ENCODE measurements around the gene HLA-DRA. TPM values are rescaled to one million over a fixed set of nuclear protein-coding genes. Genes with fewer than 3 reads are reported as not detected.

Gene HLA-DRA
- total and polyA plus RNA-seq, 8 donors = 42.2 to 1,058 (median 68.3) TPM

GRCh38 chr6:32492351-32492750 is 52.7 kb downstream of the HLA-DRA start:
- no peak for ATAC-seq
- intact Hi-C loops (cut with DNase I) = no loop called here
- TF ChIP-seq, protein P1, sequence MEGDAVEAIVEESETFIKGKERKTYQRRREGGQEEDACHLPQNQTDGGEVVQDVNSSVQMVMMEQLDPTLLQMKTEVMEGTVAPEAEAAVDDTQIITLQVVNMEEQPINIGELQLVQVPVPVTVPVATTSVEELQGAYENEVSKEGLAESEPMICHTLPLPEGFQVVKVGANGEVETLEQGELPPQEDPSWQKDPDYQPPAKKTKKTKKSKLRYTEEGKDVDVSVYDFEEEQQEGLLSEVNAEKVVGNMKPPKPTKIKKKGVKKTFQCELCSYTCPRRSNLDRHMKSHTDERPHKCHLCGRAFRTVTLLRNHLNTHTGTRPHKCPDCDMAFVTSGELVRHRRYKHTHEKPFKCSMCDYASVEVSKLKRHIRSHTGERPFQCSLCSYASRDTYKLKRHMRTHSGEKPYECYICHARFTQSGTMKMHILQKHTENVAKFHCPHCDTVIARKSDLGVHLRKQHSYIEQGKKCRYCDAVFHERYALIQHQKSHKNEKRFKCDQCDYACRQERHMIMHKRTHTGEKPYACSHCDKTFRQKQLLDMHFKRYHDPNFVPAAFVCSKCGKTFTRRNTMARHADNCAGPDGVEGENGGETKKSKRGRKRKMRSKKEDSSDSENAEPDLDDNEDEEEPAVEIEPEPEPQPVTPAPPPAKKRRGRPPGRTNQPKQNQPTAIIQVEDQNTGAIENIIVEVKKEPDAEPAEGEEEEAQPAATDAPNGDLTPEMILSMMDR (IDR thresholded peaks at IDR 0.05) = no peak

More at GRCh38 chr6:32492351-32492750, 52.7 kb downstream of the HLA-DRA start:
- no peak overlapping the region for H3K4me3 ChIP-seq
- H3K27ac ChIP-seq = no peak overlapping the region
- no peaks in the 10 kb centered on the region for H3K36me3 ChIP-seq
- no peaks in the 10 kb centered on the region for H3K9me3 ChIP-seq
- DNase-seq = no peak
- H3K27me3 ChIP-seq = no peaks in the 10 kb centered on the region
- no peaks in the 10 kb centered on the region for H3K4me1 ChIP-seq

Other genes with a start within 250 kb of the HLA-DRA start
- 10 to 100 TPM; 91.0 to 99.1 TPM for gene PBX2, start 249.7 kb upstream of the HLA-DRA start, total RNA-seq
- 100 to 1,000 TPM; 158 to 174 (median 166) TPM for gene PBX2, start 249.7 kb upstream of the HLA-DRA start, polyA plus RNA-seq (ENCODE audit: insufficient read length in 6 of 6)
- 10 to 100 TPM; 24.4 to 81.7 TPM for gene GPSM3, start 247.2 kb upstream of the HLA-DRA start, total RNA-seq
- 10 to 100 TPM; 15.9 to 21.3 (median 18.6) TPM for gene GPSM3, start 247.2 kb upstream of the HLA-DRA start, polyA plus RNA-seq (ENCODE audit: insufficient read length in 6 of 6)
- 10 to 100 TPM; 37.0 to 58.4 TPM for gene NOTCH4, start 215.8 kb upstream of the HLA-DRA start, total RNA-seq
- 10 to 100 TPM; 40.9 to 57.5 (median 50.7) TPM for gene NOTCH4, start 215.8 kb upstream of the HLA-DRA start, polyA plus RNA-seq (ENCODE audit: insufficient read length in 6 of 6)
- gene TSBP1, start 68.0 kb upstream of the HLA-DRA start, total RNA-seq = not detected
- under 1 TPM in 5 of 6 donors, not detected in 1; 0.08 to 0.52 (median 0.40) TPM for gene TSBP1, start 68.0 kb upstream of the HLA-DRA start, polyA plus RNA-seq (ENCODE audit: insufficient read length in 6 of 6)
- gene BTNL2, start 32.7 kb upstream of the HLA-DRA start, total RNA-seq = not detected
- gene BTNL2, start 32.7 kb upstream of the HLA-DRA start, polyA plus RNA-seq (ENCODE audit: insufficient read length in 6 of 6) = 1 to 10 TPM in 4 of 6 donors, under 1 TPM in 2; 0.86 to 3.0 (median 1.3) TPM
- gene HLA-DRB5, start 90.4 kb downstream of the HLA-DRA start, total RNA-seq = 100 to 1,000 TPM; 106 to 407 TPM
- gene HLA-DRB5, start 90.4 kb downstream of the HLA-DRA start, polyA plus RNA-seq (ENCODE audit: insufficient read length in 6 of 6) = 10 to 100 TPM in 1 of 6 donors, 1 to 10 TPM in 5; 2.7 to 23.5 (median 6.1) TPM
- gene HLA-DRB1, start 150.0 kb downstream of the HLA-DRA start, total RNA-seq = 100 to 1,000 TPM; 418 to 665 TPM
- gene HLA-DRB1, start 150.0 kb downstream of the HLA-DRA start, polyA plus RNA-seq (ENCODE audit: insufficient read length in 6 of 6) = 10 to 100 TPM; 11.2 to 36.2 (median 19.4) TPM
- gene HLA-DQA1, start 197.5 kb downstream of the HLA-DRA start, total RNA-seq = 100 to 1,000 TPM; 137 to 200 TPM
- 1 to 10 TPM; 3.8 to 8.3 (median 4.4) TPM for gene HLA-DQA1, start 197.5 kb downstream of the HLA-DRA start, polyA plus RNA-seq (ENCODE audit: insufficient read length in 6 of 6)
- gene HLA-DQB1, start 226.8 kb downstream of the HLA-DRA start, total RNA-seq = 100 to 1,000 TPM in 1 of 2 donors, 10 to 100 TPM in 1; 56.8 to 172 TPM
- gene HLA-DQB1, start 226.8 kb downstream of the HLA-DRA start, polyA plus RNA-seq (ENCODE audit: insufficient read length in 6 of 6) = 1 to 10 TPM; 2.8 to 9.5 (median 5.1) TPM